HG02759 (cell line): ENCODE results near the gene FOXE3.

Source experiments
- ATAC-seq: cut with Tn5 transposase; IDR thresholded peaks from one replicate; pipeline ENCODE4 v1.9.1; 2021; ENCODE audit warnings: mild to moderate bottlenecking, moderate library complexity; ENCODE audit not compliant: unreplicated experiment

Gene FOXE3

DNA sequence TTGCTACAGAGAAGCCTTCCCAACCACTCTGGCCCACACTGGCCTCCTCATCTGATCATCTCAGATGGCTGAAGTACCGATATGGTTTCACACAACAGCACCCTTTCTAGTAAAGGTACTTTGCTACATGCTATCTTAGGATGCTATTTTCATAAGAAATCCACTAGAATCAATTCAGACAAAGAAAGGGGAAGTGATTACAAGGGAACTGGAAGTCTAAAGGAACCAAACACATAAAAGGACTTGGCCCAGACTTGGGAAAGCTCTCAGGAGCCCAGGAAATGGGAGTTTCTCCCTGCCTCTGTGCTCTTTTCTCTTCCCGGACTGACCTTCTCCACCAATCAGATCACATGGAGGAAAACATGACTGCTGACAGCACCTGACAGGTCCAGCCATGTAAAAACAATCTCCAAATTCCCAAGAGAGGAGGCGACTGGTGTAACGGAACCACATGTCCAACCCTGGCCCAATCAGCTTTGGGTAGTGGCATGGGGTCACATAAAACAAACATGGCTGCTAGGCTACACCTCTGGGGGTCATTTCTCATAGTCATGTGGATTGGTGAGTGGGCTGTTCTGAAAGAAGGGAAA, 12.7 kb upstream of the FOXE3 start:
- ATAC-seq: no peak

DNA sequence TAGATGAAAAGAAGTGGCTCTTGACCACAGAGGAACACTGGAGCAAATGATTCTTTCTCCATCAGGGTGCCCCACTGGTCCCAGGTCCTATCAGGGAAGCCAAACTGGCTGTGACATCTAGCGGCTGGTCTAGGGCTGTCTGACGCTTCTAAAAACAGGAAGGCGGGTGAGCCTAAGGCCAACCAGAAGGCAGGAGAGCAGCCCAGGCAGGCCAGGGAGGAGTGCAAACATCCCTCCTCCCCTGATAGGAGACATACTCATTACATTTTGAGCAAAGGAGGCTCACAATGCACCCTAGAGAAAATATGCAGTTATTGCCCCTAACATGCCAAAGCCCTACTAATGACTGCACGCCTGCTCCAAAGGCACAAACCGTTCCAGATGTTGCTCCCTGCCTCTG, 10.4 kb upstream of the FOXE3 start:
- ATAC-seq: no peak

- ATAC-seq: no peak
Measured at GRCh38 chr1:47406966-47407365, 9.1 kb upstream of the FOXE3 start.

DNA sequence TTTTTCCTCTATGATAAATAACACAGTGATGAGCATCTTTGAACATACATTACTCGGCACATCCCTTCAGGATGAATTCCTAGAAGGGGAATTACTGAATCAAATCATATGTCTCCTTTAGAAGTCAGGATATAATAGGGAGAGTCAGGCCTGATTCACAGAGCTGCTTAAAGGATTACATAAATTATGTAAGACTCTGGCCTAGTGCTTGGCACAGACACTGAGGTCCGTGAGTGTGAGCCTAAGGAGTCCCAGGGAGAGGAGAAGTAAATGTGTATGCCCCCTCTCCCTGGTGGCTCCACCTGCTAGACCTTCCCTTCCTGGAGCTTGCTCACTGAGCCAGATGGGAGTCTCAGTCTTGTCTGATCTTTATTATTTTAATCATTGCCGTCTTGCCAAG, 8.6 kb upstream of the FOXE3 start:
- no peak for ATAC-seq

GRCh38 chr1:47409311-47410067, 6.6 kb upstream of the FOXE3 start:
- no peak for ATAC-seq

- ATAC-seq: no peak
Measured at GRCh38 chr1:47410068-47410455, 6.0 kb upstream of the FOXE3 start.

- no peak for ATAC-seq
Measured at GRCh38 chr1:47411436-47411835, 4.6 kb upstream of the FOXE3 start.

DNA sequence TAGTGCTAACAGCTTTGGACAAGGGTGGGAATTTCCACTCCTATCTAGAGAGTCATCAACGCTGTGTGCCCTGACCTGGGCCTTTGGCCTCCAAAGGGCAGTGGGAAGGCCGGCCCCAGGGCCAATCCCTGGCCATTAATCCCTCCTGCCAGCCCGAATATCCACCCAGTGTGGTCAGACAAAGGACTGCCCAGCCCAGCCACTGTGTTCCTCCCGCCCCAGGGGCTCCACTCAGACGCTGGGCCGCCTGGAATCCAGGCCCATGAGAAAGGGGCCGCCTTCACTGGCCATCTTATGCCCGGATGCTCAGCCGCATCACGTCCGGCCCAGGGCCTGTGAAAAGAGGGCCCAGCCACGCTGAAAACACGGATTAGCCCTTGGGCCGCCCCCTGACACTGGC, 3.6 kb upstream of the FOXE3 start:
- no peak for ATAC-seq

GRCh38 chr1:47416319-47417169, 459 bp downstream of the FOXE3 start:
- no peak for ATAC-seq

GRCh38 chr1:47417170-47418044, 1.3 kb downstream of the FOXE3 start:
- ATAC-seq: no peak

- no peak for ATAC-seq
Measured at GRCh38 chr1:47418122-47418521, 2.0 kb downstream of the FOXE3 start.

DNA sequence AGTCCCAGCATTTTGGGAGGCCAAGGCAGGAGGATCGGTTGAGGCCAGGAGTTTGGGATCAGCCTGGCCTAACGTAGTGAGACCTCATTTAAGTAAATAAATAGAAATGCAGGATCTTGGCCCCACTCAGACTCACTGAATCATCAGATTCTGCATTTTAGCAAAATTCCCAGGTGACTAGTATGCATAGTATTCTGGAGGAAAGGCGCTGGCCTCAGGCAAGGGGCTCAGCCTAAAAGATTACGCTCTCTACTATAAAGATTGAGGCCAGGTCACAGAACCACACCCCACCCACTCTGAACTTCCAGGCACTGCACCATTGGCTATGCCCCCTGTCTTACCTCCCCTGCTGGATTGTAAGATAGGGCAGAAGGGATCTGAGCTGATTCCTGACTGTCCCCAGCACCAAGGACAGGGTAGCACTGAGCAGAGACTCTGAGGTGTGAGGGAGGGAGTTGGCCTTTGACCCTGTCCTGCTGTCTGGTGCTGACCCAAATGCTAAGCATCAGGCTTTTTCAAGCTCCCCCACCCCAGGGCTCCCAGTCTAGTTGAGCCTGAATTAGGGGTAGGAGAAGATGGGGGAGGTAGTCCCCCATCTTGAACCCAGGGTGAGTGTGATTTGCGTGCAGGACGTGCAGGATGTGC, 2.7 kb downstream of the FOXE3 start:
- no peak for ATAC-seq

DNA sequence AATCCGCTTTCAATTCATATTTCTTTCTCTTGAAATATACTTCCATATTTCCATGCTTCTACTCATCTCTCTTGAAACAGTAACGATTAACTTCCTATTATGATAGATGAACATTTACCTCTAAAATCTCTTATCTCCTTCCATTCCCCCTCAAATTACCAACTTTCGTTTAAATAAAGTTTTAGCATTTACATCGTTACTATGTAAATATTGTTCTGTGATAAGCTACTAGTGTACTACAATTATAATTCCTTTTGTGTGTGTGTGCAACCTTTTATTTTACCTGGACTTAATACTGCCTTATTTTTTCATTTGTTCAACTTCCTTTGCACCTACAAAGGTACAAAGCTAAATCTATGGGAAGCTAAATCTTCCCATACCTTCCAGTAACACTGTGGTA, 4.5 kb downstream of the FOXE3 start:
- no peak for ATAC-seq

- no peak for ATAC-seq
Measured at GRCh38 chr1:47423872-47424271, 7.8 kb downstream of the FOXE3 start.

GRCh38 chr1:47424336-47424982, 8.4 kb downstream of the FOXE3 start:
- ATAC-seq: no peak

DNA sequence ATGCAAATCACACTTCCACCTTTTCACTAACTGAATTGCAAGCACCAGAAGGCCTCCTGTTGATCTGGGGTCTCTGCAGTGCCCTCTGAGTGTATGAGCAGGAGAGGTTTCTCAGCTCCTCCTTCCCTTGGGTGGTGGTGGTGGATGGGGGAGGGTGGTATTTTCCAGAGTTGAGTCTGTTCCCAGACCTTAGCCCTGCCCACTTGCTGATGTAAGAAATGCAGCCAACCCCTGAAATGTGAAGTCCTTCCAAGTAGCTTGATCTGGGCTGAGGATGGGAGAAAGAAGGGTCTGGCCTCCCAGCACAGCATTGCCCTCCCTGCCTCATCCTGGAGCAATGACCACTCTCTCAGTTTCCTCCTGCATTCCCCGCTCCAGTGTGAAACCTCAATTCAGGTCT, 15.4 kb downstream of the FOXE3 start:
- no peak for ATAC-seq

DNA sequence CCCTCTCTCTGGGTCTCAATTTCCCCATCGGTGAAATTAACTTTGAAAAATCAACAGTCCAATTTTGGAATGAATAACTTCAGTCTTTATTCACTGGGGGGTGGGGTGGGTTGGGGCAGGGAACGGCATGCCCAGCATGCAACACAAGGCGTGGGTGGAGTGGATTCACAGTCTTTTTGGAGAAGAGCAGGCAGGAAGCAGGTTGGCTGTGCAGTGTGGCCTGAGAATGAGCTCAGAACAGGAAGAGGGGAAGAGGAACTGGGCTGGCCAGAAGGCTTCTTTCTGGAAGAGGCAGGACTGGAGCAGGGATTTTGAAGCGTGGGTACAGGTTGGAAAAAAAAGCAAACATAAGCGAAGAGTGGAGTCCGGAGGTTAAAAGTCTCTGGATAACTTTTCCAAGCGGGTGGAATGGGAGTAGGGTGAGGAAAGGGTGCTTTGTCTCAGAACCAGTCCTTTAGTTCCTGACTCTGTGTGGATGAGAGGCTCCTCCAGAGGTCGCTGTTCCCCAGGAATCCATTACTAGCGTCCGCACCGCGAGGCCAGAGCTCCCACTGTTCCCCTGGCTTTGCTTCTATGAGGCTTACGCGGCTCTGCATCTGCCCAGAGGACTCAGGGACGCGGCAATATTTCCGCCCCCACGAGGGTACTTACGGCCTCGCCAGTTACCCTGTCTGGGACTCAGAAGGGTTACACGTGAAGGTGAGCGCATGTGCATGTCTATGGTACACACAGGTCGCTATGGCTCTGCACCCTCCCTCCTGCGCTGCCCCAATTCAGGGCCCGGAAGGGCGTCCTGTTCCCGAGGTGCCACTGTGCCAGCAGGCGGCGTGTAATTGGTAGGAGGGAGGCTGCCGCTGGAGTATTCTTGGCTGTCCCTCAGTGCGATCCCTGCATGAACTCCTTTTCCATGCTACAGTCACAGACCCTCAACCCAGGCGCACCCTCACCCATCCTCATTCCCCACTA, 16.3 kb downstream of the FOXE3 start:
- no peak for ATAC-seq

- ATAC-seq: no peak
Measured at GRCh38 chr1:47433037-47433421, 16.9 kb downstream of the FOXE3 start.
